ENCODE data around the gene AGPAT1. TPM values are rescaled to one million over a fixed set of nuclear protein-coding genes. Genes with fewer than 3 reads are reported as not detected.

Gene AGPAT1
- total and polyA plus RNA-seq, 2 experiments from 2014 or later, result 39.8 to 82.1 TPM

- 0 out of 2 replicates have a peak, but pooled peaks cover 4% of the 10 kb centered on the region for H4K20me1 ChIP-seq (replicated peaks; ENCODE audit: insufficient read depth)
- no peak for DNase-seq (ENCODE audit: low spot score)
- H3K27ac Mint-ChIP-seq, result no peak overlapping the region
These were observed 19.0 kb downstream of the AGPAT1 start for GRCh38 chr6:32156891-32157290.

More at GRCh38 chr6:32156891-32157290, 19.0 kb downstream of the AGPAT1 start:
- H3K36me3 Mint-ChIP-seq (ENCODE audit: low read depth), result peaks cover 40% of the 10 kb centered on the region
- peaks cover 13% of the 10 kb centered on the region for H3K4me1 ChIP-seq (ENCODE audit: insufficient read depth)
- H3K4me1 Mint-ChIP-seq, result peaks cover 22% of the 10 kb centered on the region
- no peaks in the 10 kb centered on the region for H3K79me2 ChIP-seq (replicated peaks; ENCODE audit: insufficient read depth)
- TF ChIP-seq REST (IDR thresholded peaks at IDR 0.05; ENCODE audit: unreplicated experiment) (no peak), EZH2phosphoT487 (IDR thresholded peaks at IDR 0.05; ENCODE audit: unreplicated experiment) (no peak), POLR2AphosphoS5 (IDR thresholded peaks at IDR 0.05; ENCODE audit: low read depth) (no peak), CTCF (conservative IDR thresholded peaks at IDR 0.05; ENCODE audit: low read depth in 2 of 2) (no peak), EZH2 (IDR thresholded peaks at IDR 0.05; ENCODE audit: low read depth, unreplicated experiment) (no peak), ETS1 (IDR thresholded peaks at IDR 0.05) (no peak), ZNF331 (CRISPR knock-in tag; IDR thresholded peaks at IDR 0.05; ENCODE audit: low read depth) (no peak), STAT1 (IDR thresholded peaks at IDR 0.05; ENCODE audit: unreplicated experiment) (no peak), ZNF462 (CRISPR knock-in tag; IDR thresholded peaks at IDR 0.05) (no peak), CREB1 (CRISPR knock-in tag; IDR thresholded peaks at IDR 0.05; ENCODE audit: low read depth) (no peak), JUNB (IDR thresholded peaks at IDR 0.05; ENCODE audit: unreplicated experiment) (no peak), ZNF114 (CRISPR knock-in tag; IDR thresholded peaks at IDR 0.05) (no peak), NANOG (IDR thresholded peaks at IDR 0.05; ENCODE audit: borderline replicate concordance) (no peak)
- H3K27me3 Mint-ChIP-seq (ENCODE audit: insufficient read depth, low read depth, poor library complexity), result peaks cover 21% of the 10 kb centered on the region
- no peak overlapping the region for H3K4me3 ChIP-seq
- no peak for ATAC-seq
- no peak overlapping the region for H3K4me2 ChIP-seq
- peaks cover 14% of the 10 kb centered on the region for H3K27me3 ChIP-seq (ENCODE audit: insufficient read depth)
- no peak overlapping the region for H3K4me3 Mint-ChIP-seq
- no peak overlapping the region for H3K27ac ChIP-seq (ENCODE audit: low read depth)
- peaks cover 12% of the 10 kb centered on the region for H3K36me3 ChIP-seq (ENCODE audit: insufficient read depth)
- no peaks in the 10 kb centered on the region; the same call in 2 of the 3 replicates for H3K9me3 Mint-ChIP-seq
- H2AFZ ChIP-seq, result no peak overlapping the region
- no peaks in the 10 kb centered on the region for H3F3A ChIP-seq (replicated peaks; ENCODE audit: low read depth)
- no peaks in the 10 kb centered on the region for H3K9me2 ChIP-seq (ENCODE audit: insufficient read depth)

Measured in GM23338 (cell line).